HepG2 (cell line): Measurements from ENCODE around the gene RAMP1. TPM values are rescaled to one million over a fixed set of nuclear protein-coding genes. Genes with fewer than 3 reads are reported as not detected.

Experiments used
- CBX2 ChIP-seq, 2 experiments: fragments of 200-600 bp in 1 of 2; sonication (generic); formaldehyde crosslinking in 1 of 2; IDR thresholded peaks; 2 replicates each; pipeline versions ENCODE4 v1.7.0 to v1.8.1; 2018 to 2022; ENCODE audit warnings: low read depth in 2 of 2, low read length in 1 of 2, mild to moderate bottlenecking in 1 of 2, missing genetic modification reagents in 1 of 2
- DR1 ChIP-seq: sonication (generic); formaldehyde crosslinking; IDR thresholded peaks from 2 replicates; pipeline ENCODE4 v1.8.0; 2021; ENCODE audit warnings: mild to moderate bottlenecking, missing genetic modification reagents, inconsistent platforms
- HNF4G ChIP-seq, 2 experiments: sonication (generic) in 1 of 2; formaldehyde crosslinking in 1 of 2; IDR thresholded peaks; 2 replicates each; pipeline versions ENCODE4 v1.4.0 to v1.6.1; 2011 to 2020; ENCODE audit warnings: borderline replicate concordance in 2 of 2, low read depth in 2 of 2, mild to moderate bottlenecking in 2 of 2, low read length in 1 of 2, missing genetic modification reagents in 1 of 2, moderate library complexity in 1 of 2
- KDM2A ChIP-seq: sonication (generic); formaldehyde crosslinking; IDR thresholded peaks from 2 replicates; pipeline ENCODE4 v1.4.0; 2020; ENCODE audit warnings: low read depth, missing genetic modification reagents, borderline replicate concordance
- POGZ ChIP-seq: sonication (generic); formaldehyde crosslinking; IDR thresholded peaks from 2 replicates; pipeline ENCODE4 v1.4.0; 2020; ENCODE audit warnings: mild to moderate bottlenecking, missing genetic modification reagents
- PTBP1 ChIP-seq: fragments of 200-400 bp; formaldehyde crosslinking; IDR thresholded peaks from 2 replicates; pipeline ENCODE4 v1.6.1; 2018; ENCODE audit warnings: low read length, low read depth; ENCODE audit not compliant: poor library complexity, severe bottlenecking
- RBM22 ChIP-seq: fragments of 200-400 bp; formaldehyde crosslinking; optimal IDR thresholded peaks from 2 replicates; pipeline ENCODE3; 2017; ENCODE audit warnings: mild to moderate bottlenecking, low read length, moderate library complexity
- SMAD9 ChIP-seq: sonication (generic); formaldehyde crosslinking; IDR thresholded peaks from 2 replicates; pipeline ENCODE4 v1.5.1; 2020; ENCODE audit warnings: mild to moderate bottlenecking, missing genetic modification reagents
- ZNF432 ChIP-seq: sonication (generic); formaldehyde crosslinking; IDR thresholded peaks from 2 replicates; pipeline ENCODE4 v1.5.0; 2020; ENCODE audit warnings: missing genetic modification reagents, mild to moderate bottlenecking, borderline replicate concordance
- ZNF451 ChIP-seq: sonication (generic); formaldehyde crosslinking; IDR thresholded peaks from 2 replicates; pipeline ENCODE4 v1.5.0; 2020; ENCODE audit warnings: mild to moderate bottlenecking, missing genetic modification reagents
- ZNF572 ChIP-seq: sonication (generic); formaldehyde crosslinking; IDR thresholded peaks from 2 replicates; pipeline ENCODE4 v1.5.1; 2020; ENCODE audit warnings: mild to moderate bottlenecking, missing genetic modification reagents
- ZNF839 ChIP-seq: sonication (generic); formaldehyde crosslinking; IDR thresholded peaks from 2 replicates; pipeline ENCODE4 v1.4.0; 2020; ENCODE audit warnings: missing genetic modification reagents, mild to moderate bottlenecking, borderline replicate concordance
- polyA plus RNA-seq, 8 experiments: library from polyadenylated mRNA; depleted of rRNA in 3 of 8; stranded (reverse) in 7 of 8; unstranded in 1 of 8; fragments of >200 nt; fragmentation: Illumina TruSeq in 4 of 8; extraction: Trizol in 4 of 8; gene quantifications; 2 replicates each; pipeline versions ENCODE4 v1.2.1 to v1.2.3, GENCODE V29; 2011 to 2016; ENCODE audit warnings: low read depth in 4 of 8, missing spikeins in 1 of 8, mixed read lengths in 1 of 8; ENCODE audit not compliant: insufficient read depth in 1 of 8
- total RNA-seq, 5 experiments: library from RNA; depleted of rRNA; stranded (reverse); fragments of >200 nt; fragmentation: Illumina TruSeq; extraction: Trizol; gene quantifications; 2 replicates each; pipeline ENCODE4 v1.2.3, GENCODE V29; 2016; ENCODE audit warnings: low read depth in 1 of 5
- TF ChIP-seq, protein P1 (sequence below), 2 experiments: sonication (generic) in 1 of 2; formaldehyde crosslinking in 1 of 2; IDR thresholded peaks; 2 replicates each; pipeline versions ENCODE4 v1.5.1 to v1.6.1; 2011 to 2020; ENCODE audit warnings: borderline replicate concordance in 1 of 2, low read depth in 1 of 2, low read length in 1 of 2, mild to moderate bottlenecking in 1 of 2, missing genetic modification reagents in 1 of 2, moderate library complexity in 1 of 2
- TF ChIP-seq, protein P2 (sequence below): sonication (generic); formaldehyde crosslinking; IDR thresholded peaks from 2 replicates; pipeline ENCODE4 v1.4.0; 2020; ENCODE audit warnings: missing genetic modification reagents, borderline replicate concordance
- TF ChIP-seq, protein P3 (sequence below): sonication (generic); formaldehyde crosslinking; IDR thresholded peaks from 2 replicates; pipeline ENCODE4 v1.4.0; 2020; ENCODE audit warnings: low read depth, missing genetic modification reagents
- TF ChIP-seq, protein P4 (sequence below): sonication (generic); formaldehyde crosslinking; conservative IDR thresholded peaks from 2 replicates; pipeline ENCODE4 v1.8.1; 2023; ENCODE audit warnings: missing genetic modification reagents

The RAMP1 gene
- total and polyA plus RNA-seq, 2 of the 13 experiments (the other 11 are each of a cell fraction or from before 2014, with no cell fraction given), result 0.29 to 0.61 TPM

DNA sequence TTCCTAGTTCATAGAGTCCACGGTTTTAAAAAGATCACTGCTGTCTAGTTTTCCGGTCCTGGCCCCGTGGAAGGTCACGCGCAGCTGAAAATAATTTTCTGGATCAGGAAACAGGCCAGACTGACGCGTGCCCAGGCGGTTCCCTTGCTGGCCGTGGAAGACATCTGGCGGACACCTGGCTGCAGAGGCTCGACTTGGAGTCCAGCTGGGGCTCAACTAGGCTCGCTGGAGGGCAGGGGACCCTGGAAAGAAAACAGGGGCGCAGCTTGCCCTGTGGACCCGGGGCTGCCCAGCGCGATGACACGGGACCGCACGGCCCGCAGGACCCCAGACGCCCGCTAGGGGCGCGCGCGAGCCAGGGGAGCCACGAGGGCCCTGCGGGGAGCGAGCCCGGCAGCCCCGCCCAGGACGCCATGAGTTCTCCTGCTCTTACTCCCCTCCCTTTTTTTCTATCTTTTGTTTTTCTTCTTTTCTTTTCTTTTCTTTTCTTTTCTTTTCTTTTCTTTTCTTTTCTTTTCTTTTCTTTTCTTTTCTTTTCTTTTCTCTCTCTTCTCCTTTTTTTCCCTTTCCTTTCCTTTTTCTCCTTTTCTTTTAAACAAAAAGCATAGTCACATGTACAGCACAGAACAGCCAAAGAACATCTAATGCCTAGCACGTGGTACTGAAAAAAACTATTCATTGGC, 64.2 kb downstream of the RAMP1 start (continued):
- TF ChIP-seq, protein P1, sequence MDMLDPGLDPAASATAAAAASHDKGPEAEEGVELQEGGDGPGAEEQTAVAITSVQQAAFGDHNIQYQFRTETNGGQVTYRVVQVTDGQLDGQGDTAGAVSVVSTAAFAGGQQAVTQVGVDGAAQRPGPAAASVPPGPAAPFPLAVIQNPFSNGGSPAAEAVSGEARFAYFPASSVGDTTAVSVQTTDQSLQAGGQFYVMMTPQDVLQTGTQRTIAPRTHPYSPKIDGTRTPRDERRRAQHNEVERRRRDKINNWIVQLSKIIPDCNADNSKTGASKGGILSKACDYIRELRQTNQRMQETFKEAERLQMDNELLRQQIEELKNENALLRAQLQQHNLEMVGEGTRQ (IDR thresholded peaks at IDR 0.05; ENCODE audit: low read depth, low read length), result no peak
- TF ChIP-seq, protein P1 (CRISPR knock-in tag; IDR thresholded peaks at IDR 0.05; ENCODE audit: borderline replicate concordance), result no peak
- no peak for TF ChIP-seq CBX2 (IDR thresholded peaks at IDR 0.05; ENCODE audit: low read depth, low read length)
- TF ChIP-seq CBX2 (CRISPR knock-in tag; IDR thresholded peaks at IDR 0.05; ENCODE audit: low read depth), result no peak; the same call in 1 of the 2 replicates
- TF ChIP-seq DR1, result no peak
- peak; percentile 35; the same call in 1 of the 2 replicates for TF ChIP-seq POGZ
- peak; percentile 75 for TF ChIP-seq KDM2A
- TF ChIP-seq ZNF451, result 0 out of 2 replicates have a peak, but pooled peaks have one; percentile 46
- TF ChIP-seq ZNF432 (CRISPR knock-in tag), result no peak
- TF ChIP-seq, protein P2, sequence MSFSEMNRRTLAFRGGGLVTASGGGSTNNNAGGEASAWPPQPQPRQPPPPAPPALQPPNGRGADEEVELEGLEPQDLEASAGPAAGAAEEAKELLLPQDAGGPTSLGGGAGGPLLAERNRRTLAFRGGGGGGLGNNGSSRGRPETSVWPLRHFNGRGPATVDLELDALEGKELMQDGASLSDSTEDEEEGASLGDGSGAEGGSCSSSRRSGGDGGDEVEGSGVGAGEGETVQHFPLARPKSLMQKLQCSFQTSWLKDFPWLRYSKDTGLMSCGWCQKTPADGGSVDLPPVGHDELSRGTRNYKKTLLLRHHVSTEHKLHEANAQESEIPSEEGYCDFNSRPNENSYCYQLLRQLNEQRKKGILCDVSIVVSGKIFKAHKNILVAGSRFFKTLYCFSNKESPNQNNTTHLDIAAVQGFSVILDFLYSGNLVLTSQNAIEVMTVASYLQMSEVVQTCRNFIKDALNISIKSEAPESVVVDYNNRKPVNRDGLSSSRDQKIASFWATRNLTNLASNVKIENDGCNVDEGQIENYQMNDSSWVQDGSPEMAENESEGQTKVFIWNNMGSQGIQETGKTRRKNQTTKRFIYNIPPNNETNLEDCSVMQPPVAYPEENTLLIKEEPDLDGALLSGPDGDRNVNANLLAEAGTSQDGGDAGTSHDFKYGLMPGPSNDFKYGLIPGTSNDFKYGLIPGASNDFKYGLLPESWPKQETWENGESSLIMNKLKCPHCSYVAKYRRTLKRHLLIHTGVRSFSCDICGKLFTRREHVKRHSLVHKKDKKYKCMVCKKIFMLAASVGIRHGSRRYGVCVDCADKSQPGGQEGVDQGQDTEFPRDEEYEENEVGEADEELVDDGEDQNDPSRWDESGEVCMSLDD (CRISPR knock-in tag), result 0 out of 2 replicates have a peak, but pooled peaks have one; percentile 45
- peak; percentile 71; the same call in 1 of the 2 replicates for TF ChIP-seq ZNF839
- no peak for TF ChIP-seq RBM22
- peak; percentile 27; the same call in 1 of the 2 replicates for TF ChIP-seq HNF4G (IDR thresholded peaks at IDR 0.05; ENCODE audit: borderline replicate concordance, low read depth, low read length)
- TF ChIP-seq HNF4G (CRISPR knock-in tag; IDR thresholded peaks at IDR 0.05; ENCODE audit: borderline replicate concordance, low read depth), result no peak
- no peak for TF ChIP-seq SMAD9 (CRISPR knock-in tag)
- TF ChIP-seq, protein P3, sequence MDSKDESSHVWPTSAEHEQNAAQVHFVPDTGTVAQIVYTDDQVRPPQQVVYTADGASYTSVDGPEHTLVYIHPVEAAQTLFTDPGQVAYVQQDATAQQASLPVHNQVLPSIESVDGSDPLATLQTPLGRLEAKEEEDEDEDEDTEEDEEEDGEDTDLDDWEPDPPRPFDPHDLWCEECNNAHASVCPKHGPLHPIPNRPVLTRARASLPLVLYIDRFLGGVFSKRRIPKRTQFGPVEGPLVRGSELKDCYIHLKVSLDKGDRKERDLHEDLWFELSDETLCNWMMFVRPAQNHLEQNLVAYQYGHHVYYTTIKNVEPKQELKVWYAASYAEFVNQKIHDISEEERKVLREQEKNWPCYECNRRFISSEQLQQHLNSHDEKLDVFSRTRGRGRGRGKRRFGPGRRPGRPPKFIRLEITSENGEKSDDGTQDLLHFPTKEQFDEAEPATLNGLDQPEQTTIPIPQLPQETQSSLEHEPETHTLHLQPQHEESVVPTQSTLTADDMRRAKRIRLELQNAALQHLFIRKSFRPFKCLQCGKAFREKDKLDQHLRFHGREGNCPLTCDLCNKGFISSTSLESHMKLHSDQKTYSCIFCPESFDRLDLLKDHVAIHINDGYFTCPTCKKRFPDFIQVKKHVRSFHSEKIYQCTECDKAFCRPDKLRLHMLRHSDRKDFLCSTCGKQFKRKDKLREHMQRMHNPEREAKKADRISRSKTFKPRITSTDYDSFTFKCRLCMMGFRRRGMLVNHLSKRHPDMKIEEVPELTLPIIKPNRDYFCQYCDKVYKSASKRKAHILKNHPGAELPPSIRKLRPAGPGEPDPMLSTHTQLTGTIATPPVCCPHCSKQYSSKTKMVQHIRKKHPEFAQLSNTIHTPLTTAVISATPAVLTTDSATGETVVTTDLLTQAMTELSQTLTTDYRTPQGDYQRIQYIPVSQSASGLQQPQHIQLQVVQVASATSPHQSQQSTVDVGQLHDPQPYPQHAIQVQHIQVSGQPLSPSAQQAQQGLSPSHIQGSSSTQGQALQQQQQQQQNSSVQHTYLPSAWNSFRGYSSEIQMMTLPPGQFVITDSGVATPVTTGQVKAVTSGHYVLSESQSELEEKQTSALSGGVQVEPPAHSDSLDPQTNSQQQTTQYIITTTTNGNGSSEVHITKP (CRISPR knock-in tag), result no peak
- no peak for TF ChIP-seq ZNF572 (CRISPR knock-in tag)
- TF ChIP-seq, protein P4, sequence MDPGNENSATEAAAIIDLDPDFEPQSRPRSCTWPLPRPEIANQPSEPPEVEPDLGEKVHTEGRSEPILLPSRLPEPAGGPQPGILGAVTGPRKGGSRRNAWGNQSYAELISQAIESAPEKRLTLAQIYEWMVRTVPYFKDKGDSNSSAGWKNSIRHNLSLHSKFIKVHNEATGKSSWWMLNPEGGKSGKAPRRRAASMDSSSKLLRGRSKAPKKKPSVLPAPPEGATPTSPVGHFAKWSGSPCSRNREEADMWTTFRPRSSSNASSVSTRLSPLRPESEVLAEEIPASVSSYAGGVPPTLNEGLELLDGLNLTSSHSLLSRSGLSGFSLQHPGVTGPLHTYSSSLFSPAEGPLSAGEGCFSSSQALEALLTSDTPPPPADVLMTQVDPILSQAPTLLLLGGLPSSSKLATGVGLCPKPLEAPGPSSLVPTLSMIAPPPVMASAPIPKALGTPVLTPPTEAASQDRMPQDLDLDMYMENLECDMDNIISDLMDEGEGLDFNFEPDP (CRISPR knock-in tag), result no peak
- peak; percentile 80 for TF ChIP-seq PTBP1
